Measurements from ENCODE around the gene ITGA4.

The ITGA4 gene

GRCh38 chr2:181457121-181457740 is at the start of gene ITGA4:
ITGA4 (plus strand) TSS chr2:181457386; CDS start chr2:181457655, 269 bp downstream.
- peak; percentile 95 for TF ChIP-seq CTCF (IDR thresholded peaks at IDR 0.05; ENCODE audit: borderline replicate concordance, control extremely low read depth, extremely low read depth, insufficient read depth, missing control alignments)
- in situ Hi-C loops (cut with MboI; ENCODE audit: low sequenced_read_pairs, unreplicated experiment) = loop anchor here (5.0 kb wide), 2 partner anchors 150 to 350 kb away; no protein-coding TSS in a partner anchor
- DNase-seq (ENCODE audit: low spot score) = peak; percentile 87

- in situ Hi-C loops (cut with MboI; ENCODE audit: low sequenced_read_pairs, unreplicated experiment) = no loop called here
- DNase-seq (ENCODE audit: low spot score) = no peak
- no peak for TF ChIP-seq CTCF (IDR thresholded peaks at IDR 0.05; ENCODE audit: borderline replicate concordance, control extremely low read depth, extremely low read depth, insufficient read depth, missing control alignments)
Observed at GRCh38 chr2:181408861-181409260, 48.3 kb upstream of the ITGA4 start.

GRCh38 chr2:181411105-181411849 is 45.9 kb upstream of the ITGA4 start:
- TF ChIP-seq CTCF (IDR thresholded peaks at IDR 0.05; ENCODE audit: borderline replicate concordance, control extremely low read depth, extremely low read depth, insufficient read depth, missing control alignments) = no peak
- in situ Hi-C loops (cut with MboI; ENCODE audit: low sequenced_read_pairs, unreplicated experiment) = no loop called here
- DNase-seq (ENCODE audit: low spot score) = no peak

GRCh38 chr2:181419129-181419855 is 37.9 kb upstream of the ITGA4 start:
- DNase-seq (ENCODE audit: low spot score) = no peak
- in situ Hi-C loops (cut with MboI; ENCODE audit: low sequenced_read_pairs, unreplicated experiment) = no loop called here

GRCh38 chr2:181420259-181421130 is 36.7 kb upstream of the ITGA4 start:
- in situ Hi-C loops (cut with MboI; ENCODE audit: low sequenced_read_pairs, unreplicated experiment) = no loop called here
- TF ChIP-seq CTCF (IDR thresholded peaks at IDR 0.05; ENCODE audit: borderline replicate concordance, control extremely low read depth, extremely low read depth, insufficient read depth, missing control alignments) = no peak
- DNase-seq (ENCODE audit: low spot score) = no peak

More at GRCh38 chr2:181419129-181419855, 37.9 kb upstream of the ITGA4 start:
- TF ChIP-seq CTCF (IDR thresholded peaks at IDR 0.05; ENCODE audit: borderline replicate concordance, control extremely low read depth, extremely low read depth, insufficient read depth, missing control alignments) = no peak

GRCh38 chr2:181421131-181421458 is 36.1 kb upstream of the ITGA4 start:
- in situ Hi-C loops (cut with MboI; ENCODE audit: low sequenced_read_pairs, unreplicated experiment) = no loop called here
- no peak for TF ChIP-seq CTCF (IDR thresholded peaks at IDR 0.05; ENCODE audit: borderline replicate concordance, control extremely low read depth, extremely low read depth, insufficient read depth, missing control alignments)

More at GRCh38 chr2:181421131-181421458, 36.1 kb upstream of the ITGA4 start:
- DNase-seq (ENCODE audit: low spot score) = no peak

Data from GM13976 (cell line).